Ovary (tissue), 9 donors: ENCODE results near the gene RRH. TPM values are rescaled to one million over a fixed set of nuclear protein-coding genes. Genes with fewer than 3 reads are reported as not detected.

Experiments
- DNase-seq, 5 donors: peaks; one replicate each; pipeline ENCODE4 v3.0.0-alpha.2; 2019 to 2020
- H3K27ac ChIP-seq, 2 donors: fragments of 200-600 bp; one replicate each; pipeline versions ENCODE4 v1.5.1 to v1.8.0; 2019 to 2022
- H3K27me3 ChIP-seq: fragments of 200-600 bp; one replicate; pipeline ENCODE4 v1.8.0; 2022
- H3K36me3 ChIP-seq: fragments of 200-600 bp; sonication (generic); one replicate; pipeline ENCODE4 v1.5.1; 2019
- H3K4me1 ChIP-seq: one replicate; pipeline ENCODE4 v1.8.1; 2013; ENCODE audit warnings: mild to moderate bottlenecking, moderate library complexity; ENCODE audit not compliant: insufficient read depth
- H3K4me3 ChIP-seq: fragments of 200-600 bp; sonication (generic); one replicate; pipeline ENCODE4 v1.5.1; 2017
- H3K9me3 ChIP-seq, 2 donors: fragments of 200-600 bp in 1 of 2; sonication (generic) in 1 of 2; one replicate each; pipeline versions ENCODE4 v1.5.1 to v1.8.1; 2013 to 2019; ENCODE audit warnings: mild to moderate bottlenecking in 1 of 2, moderate library complexity in 1 of 2
- EP300 ChIP-seq: sonication (generic); formaldehyde crosslinking; IDR thresholded peaks from one replicate; pipeline ENCODE4 v1.6.1; 2017; ENCODE audit warnings: antibody characterized with exemption
- POLR2A ChIP-seq: fragments of 450-650 bp; IDR thresholded peaks from one replicate; pipeline ENCODE4 v1.6.1; 2017; ENCODE audit warnings: antibody characterized with exemption, mild to moderate bottlenecking, moderate library complexity
- WGBS, 3 donors: extraction: QIAGEN DNeasy Blood & Tissue Kit in 1 of 3; methylation state at CpG; one replicate each; pipeline versions ENCODE4 v1.1.5 to v1.1.7; 2013 to 2017; 5-methylcytosine and 5-hydroxymethylcytosine counted together
- intact Hi-C, 4 donors: fragments of 100-400 bp; cut with DNase I; formaldehyde crosslinking; loops; one replicate each; pipeline versions ENCODE4 v1.11.0 to v1.15.1; 2022 to 2023
- polyA plus RNA-seq, 2 donors: library from polyadenylated mRNA; stranded (reverse); fragments of 200-250 nt in 1 of 2; fragments of 350-450 nt in 1 of 2; fragmentation: Illumina TruSeq in 1 of 2; extraction: RNeasy Lipid Tissue Mini Kit (QIAGEN cat#74804) in 1 of 2; gene quantifications; one replicate each; pipeline ENCODE4 v1.2.3, GENCODE V29; 2013 to 2014
- total RNA-seq, 7 donors: library from RNA; depleted of rRNA in 2 of 7; stranded (reverse); fragments of >200 nt in 2 of 7; fragmentation: NEBNext Ultra II Directional in 3 of 7; extraction: Animal tissue kit (Norgen Biotek cat#: 25700) in 3 of 7; gene quantifications; one replicate each; pipeline versions ENCODE4 v1.1.0 to v1.2.4, GENCODE V29; 2016 to 2023
- TF ChIP-seq, protein P1 (sequence below), 3 donors: fragments of 450-650 bp in 2 of 3; fragments of 200-600 bp in 1 of 3; IDR thresholded peaks; one replicate each; pipeline versions ENCODE4 v1.5.1 to v1.8.0; 2016 to 2022; ENCODE audit warnings: antibody characterized with exemption in 3 of 3, mild to moderate bottlenecking in 1 of 3
- donor health status: DM: no; HTN: no; CAD: no; lungs with moderate emphysema.
- donor health status: DM: no; HTN: no; CAD: no.
- donor health status: Bipolar disorder and iron deficiency.
- donor health status: DM: yes; HTN: yes; CAD: no.
- donor health status: DM: no; HTN: no; CAD: no.
- donor health status: DM: yes; HTN: yes; CAD: no.

RRH gene
- total and polyA plus RNA-seq, 9 donors: 0.06 to 0.57 (median 0.27) TPM; not detected in 3

DNA sequence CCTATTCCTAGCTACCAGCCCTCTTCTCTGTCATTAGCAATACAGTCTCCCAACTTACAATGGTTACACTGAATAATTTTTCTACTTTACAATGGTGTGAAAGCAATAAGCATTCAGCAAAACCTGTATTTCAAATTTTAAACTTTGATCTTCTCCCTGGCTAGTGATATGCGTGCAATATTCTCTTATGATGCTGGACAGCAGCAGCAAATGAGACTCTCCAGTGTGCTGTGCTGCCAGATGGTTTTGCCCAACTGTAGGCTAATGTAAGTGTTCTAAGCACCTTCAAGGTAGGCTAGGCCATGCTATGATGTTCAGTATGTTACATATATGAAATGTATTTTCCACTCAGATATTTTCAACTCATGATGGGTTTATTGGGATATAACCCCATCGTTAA, 18.1 kb upstream of the RRH start:
- Histone ChIP-seq H3K27ac (no peak overlapping the region), H3K27me3 (no peaks in the 10 kb centered on the region), H3K4me1 (no peaks in the 10 kb centered on the region), H3K36me3 (no peaks in the 10 kb centered on the region), H3K4me3 (no peak overlapping the region), H3K9me3 (no peaks in the 10 kb centered on the region)
- no peak for DNase-seq
- 87 to 90% (median 87%) methylated on average over 2 of the region's 2 CpGs for WGBS, 3 donors
- TF ChIP-seq EP300 (no peak), POLR2A (no peak)
- TF ChIP-seq, protein P1, sequence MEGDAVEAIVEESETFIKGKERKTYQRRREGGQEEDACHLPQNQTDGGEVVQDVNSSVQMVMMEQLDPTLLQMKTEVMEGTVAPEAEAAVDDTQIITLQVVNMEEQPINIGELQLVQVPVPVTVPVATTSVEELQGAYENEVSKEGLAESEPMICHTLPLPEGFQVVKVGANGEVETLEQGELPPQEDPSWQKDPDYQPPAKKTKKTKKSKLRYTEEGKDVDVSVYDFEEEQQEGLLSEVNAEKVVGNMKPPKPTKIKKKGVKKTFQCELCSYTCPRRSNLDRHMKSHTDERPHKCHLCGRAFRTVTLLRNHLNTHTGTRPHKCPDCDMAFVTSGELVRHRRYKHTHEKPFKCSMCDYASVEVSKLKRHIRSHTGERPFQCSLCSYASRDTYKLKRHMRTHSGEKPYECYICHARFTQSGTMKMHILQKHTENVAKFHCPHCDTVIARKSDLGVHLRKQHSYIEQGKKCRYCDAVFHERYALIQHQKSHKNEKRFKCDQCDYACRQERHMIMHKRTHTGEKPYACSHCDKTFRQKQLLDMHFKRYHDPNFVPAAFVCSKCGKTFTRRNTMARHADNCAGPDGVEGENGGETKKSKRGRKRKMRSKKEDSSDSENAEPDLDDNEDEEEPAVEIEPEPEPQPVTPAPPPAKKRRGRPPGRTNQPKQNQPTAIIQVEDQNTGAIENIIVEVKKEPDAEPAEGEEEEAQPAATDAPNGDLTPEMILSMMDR (IDR thresholded peaks at IDR 0.05): no peak
- intact Hi-C loops: loop anchor here in 2 of 4 donors (5.0 to 10.0 kb wide), 3 partner anchors 75 to 377 kb away; partner anchors contain the start of genes CASP6 (in 2 of the 2), PLA2G12A (in 1 of the 2) and SEC24B (in 1 of the 2)

DNA sequence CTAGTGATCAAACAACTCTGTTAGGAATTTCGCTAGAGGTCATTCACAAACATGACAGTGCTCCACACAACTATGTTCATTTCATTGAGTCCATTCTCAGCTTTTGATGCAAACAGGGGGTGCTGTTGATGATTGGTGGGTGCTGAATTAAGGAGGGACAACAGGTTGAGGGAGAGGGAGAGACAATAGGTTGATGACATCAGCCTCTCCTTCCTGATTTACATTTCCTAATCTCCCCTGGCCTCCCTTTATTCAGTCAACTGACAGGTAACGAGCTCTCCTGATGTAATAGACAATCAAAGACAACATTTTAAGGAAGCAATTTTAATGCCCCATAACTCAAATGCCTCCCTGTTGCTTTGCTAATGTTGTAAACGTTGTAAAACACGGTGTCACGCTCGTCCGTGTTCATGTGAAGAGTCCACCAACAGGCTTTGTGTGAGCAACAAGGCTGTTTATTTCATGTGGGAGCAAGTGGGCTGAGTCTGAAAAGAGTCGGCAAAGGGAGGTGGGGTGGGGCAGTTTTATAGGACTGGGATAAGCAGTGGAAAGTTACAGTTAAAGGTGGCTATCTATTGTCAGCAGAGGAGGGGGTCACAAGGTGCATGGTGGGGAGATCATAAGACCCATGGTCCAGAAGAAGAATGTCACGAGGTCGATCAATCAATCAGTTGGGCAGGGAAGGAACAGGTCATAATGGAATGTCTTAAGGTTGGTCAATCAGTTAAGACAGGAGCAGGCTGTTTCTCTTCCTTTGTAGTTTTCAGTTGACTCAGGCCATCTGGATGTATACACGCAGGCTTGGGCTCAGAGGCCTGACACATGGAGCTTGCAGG, 17.0 kb upstream of the RRH start:
- Histone ChIP-seq H3K27me3 (no peaks in the 10 kb centered on the region), H3K9me3 (no peaks in the 10 kb centered on the region), H3K27ac (no peak overlapping the region), H3K4me1 (no peaks in the 10 kb centered on the region), H3K4me3 (no peak overlapping the region), H3K36me3 (no peaks in the 10 kb centered on the region)
- WGBS, 3 donors: 58 to 63% (median 62%) methylated on average over 11 of the region's 11 CpGs
- no peak for DNase-seq
- TF ChIP-seq, protein P1 (IDR thresholded peaks at IDR 0.05): no peak
- intact Hi-C loops: loop anchor here in 2 of 4 donors (5.0 to 10.0 kb wide), 3 partner anchors 76 to 378 kb away; partner anchors contain the start of genes CASP6 (in 2 of the 2), PLA2G12A (in 1 of the 2) and SEC24B (in 1 of the 2)

DNA sequence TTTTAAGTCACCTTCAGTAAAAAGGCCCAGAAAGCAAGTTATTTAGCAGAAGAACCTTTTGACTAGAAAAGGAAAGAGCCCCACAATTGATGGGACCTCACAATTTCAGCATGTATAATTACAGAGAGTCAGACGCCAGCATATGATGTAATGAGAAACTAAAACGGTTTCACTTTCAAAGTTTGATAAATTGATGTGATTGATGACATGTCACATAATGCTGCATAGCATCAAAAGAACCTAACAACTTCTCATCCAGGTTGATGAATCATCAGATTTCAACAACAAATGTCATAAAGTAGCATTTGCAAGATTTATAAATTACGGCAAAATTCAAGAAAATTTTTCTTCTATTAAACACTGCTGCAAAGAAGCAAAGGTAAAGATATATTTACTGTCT, 16.1 kb upstream of the RRH start:
- intact Hi-C loops: loop anchor here in 2 of 4 donors (5.0 to 10.0 kb wide), 3 partner anchors 77 to 379 kb away; partner anchors contain the start of genes CASP6 (in 2 of the 2), PLA2G12A (in 1 of the 2) and SEC24B (in 1 of the 2)
- TF ChIP-seq POLR2A: no peak
- TF ChIP-seq, protein P1 (IDR thresholded peaks at IDR 0.05): no peak
- no peak for TF ChIP-seq EP300
- 61 to 63% (median 62%) methylated on average over 3 of the region's 3 CpGs for WGBS, 3 donors
- H3K27ac ChIP-seq: no peak overlapping the region
- no peaks in the 10 kb centered on the region for H3K27me3 ChIP-seq
- H3K4me3 ChIP-seq: no peak overlapping the region
- no peaks in the 10 kb centered on the region for H3K9me3 ChIP-seq
- no peaks in the 10 kb centered on the region for H3K36me3 ChIP-seq
- DNase-seq: no peak
- peaks cover 2% of the 10 kb centered on the region for H3K4me1 ChIP-seq

DNA sequence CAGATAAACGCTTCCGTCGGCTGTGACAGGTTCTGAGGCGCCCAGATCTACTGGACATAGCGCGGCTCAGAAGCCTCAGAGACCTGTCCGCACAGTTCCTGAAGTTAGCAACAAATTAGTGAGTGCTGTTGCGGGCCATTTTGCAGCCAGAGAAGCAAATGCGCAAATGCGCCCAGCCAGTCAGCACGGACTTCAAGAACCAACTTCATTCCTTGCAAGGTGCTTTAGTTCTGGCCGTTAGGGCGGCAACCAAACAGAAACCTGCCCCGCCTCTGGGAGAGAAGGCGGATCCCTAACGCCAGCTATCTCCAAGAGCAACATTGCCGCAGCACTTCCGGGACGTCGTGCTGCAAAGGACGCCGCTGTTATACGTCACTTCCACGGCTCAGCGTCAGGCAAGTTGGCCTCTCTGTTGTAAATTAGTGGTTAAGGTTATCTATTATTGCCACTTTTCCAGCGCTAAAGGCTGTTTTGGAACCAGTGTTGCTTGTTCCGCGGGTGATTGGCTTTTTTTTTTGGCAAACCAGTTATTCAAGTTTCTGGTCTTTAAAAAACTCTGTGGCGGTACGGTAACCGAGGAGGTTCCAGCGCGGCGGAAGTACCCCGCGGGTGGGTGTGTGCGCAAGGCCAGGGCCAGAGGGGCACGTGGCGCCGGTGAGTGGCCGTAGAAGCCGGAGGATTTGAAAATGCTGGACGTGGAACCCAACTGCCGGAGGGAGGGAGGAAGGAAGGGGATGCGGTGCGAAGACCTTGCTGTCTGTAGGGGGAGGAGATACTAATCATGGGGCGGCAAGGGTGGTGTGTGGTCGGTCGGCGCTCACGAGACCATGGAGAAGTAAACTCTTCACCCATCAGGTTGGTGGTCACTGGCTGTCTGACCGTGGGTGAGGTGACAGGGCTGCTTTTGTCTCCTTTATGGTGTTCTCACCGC, 12.4 kb upstream of the RRH start, which contains the start of gene GAR1:
TSS of gene GAR1 (plus strand) at position 612 of the 931 bp plus-strand sequence. CDS start 403 bp downstream, outside the sequence.
- no peaks in the 10 kb centered on the region for H3K9me3 ChIP-seq
- H3K4me1 ChIP-seq: peaks cover 4% of the 10 kb centered on the region
- no peaks in the 10 kb centered on the region for H3K27me3 ChIP-seq
- peak; percentile 83 to 87 (median 84) for DNase-seq
- intact Hi-C loops: loop anchor here in 2 of 4 donors (5.0 to 10.0 kb wide), 3 partner anchors 81 to 383 kb away; partner anchors contain the start of genes CASP6 (in 2 of the 2), PLA2G12A (in 1 of the 2) and SEC24B (in 1 of the 2)
- TF ChIP-seq, protein P1 (IDR thresholded peaks at IDR 0.05): no peak
- no peak for TF ChIP-seq EP300
- no peak for TF ChIP-seq POLR2A
- 0 to 1% (median 0%) methylated on average over 53 of the region's 53 CpGs for WGBS, 3 donors
- H3K27ac ChIP-seq: peak within 1 kb of the TSS; percentile 23 to 72
- no peaks in the 10 kb centered on the region for H3K36me3 ChIP-seq
- peak within 1 kb of the TSS; percentile 85 for H3K4me3 ChIP-seq
